H1 (cell line): ENCODE results near the gene KRTAP12-2. TPM values are rescaled to one million over a fixed set of nuclear protein-coding genes. Genes with fewer than 3 reads are reported as not detected.

Experiments used
- CTCF ChIA-PET: fragments of 300-600 bp; sonication (Branson Sonifier 250); formaldehyde crosslinking; loops from one replicate; lab custom pipeline; 2021; ENCODE audit not compliant: partially characterized antibody; lab: Charles Lee
- POLR2A ChIA-PET: fragments of 300-600 bp; sonication (Branson Sonifier 250); formaldehyde crosslinking; loops from one replicate; lab custom pipeline; 2021; ENCODE audit warnings: inconsistent platforms; ENCODE audit not compliant: partially characterized antibody; lab: Charles Lee
- DNase-seq, 2 experiments: peaks; one replicate each; pipeline versions ENCODE4 v3.0.0 to v3.0.0-alpha.2; 2010 to 2022; ENCODE audit warnings: low spot score in 2 of 2, low read depth in 1 of 2, mixed read lengths in 1 of 2
- FAIRE-seq: peaks from 2 replicates; lab custom pipeline; 2011; peaks lifted over from hg19 to GRCh38; lab: Jason Lieb, UNC
- H2AFZ ChIP-seq: 2 replicates; pipeline ENCODE4 v1.8.1; 2012; ENCODE audit warnings: low read length, inconsistent platforms
- H2AK5ac ChIP-seq: 2 replicates; pipeline ENCODE4 v1.6.1; 2013; ENCODE audit warnings: low read depth, low read length
- H2BK120ac ChIP-seq: replicated peaks from 2 replicates; pipeline ENCODE3; 2013; ENCODE audit warnings: low read depth, low read length, inconsistent platforms
- H2BK12ac ChIP-seq: 2 replicates; pipeline ENCODE4 v1.6.1; 2013; ENCODE audit warnings: low read depth, low read length
- H2BK15ac ChIP-seq: 2 replicates; pipeline ENCODE4 v1.6.1; 2013; ENCODE audit warnings: low read length
- H2BK20ac ChIP-seq: 2 replicates; pipeline ENCODE4 v1.6.1; 2013; ENCODE audit warnings: low read length
- H2BK5ac ChIP-seq: 2 replicates; pipeline ENCODE4 v1.6.1; 2013; ENCODE audit warnings: low read depth, low read length
- H3K14ac ChIP-seq: 2 replicates; pipeline ENCODE4 v1.6.1; 2013; ENCODE audit warnings: inconsistent platforms; ENCODE audit not compliant: insufficient read length
- H3K18ac ChIP-seq: 2 replicates; pipeline ENCODE4 v1.6.1; 2013; ENCODE audit warnings: low read length; ENCODE audit errors: extremely low read depth
- H3K23ac ChIP-seq: 2 replicates; pipeline ENCODE4 v1.6.1; 2013; ENCODE audit warnings: inconsistent platforms; ENCODE audit not compliant: insufficient read length
- H3K23me2 ChIP-seq: 2 replicates; pipeline ENCODE4 v1.6.1; 2013; ENCODE audit warnings: low read depth, low read length
- H3K27ac ChIP-seq: 2 replicates; pipeline ENCODE4 v1.6.1; 2011; ENCODE audit warnings: low read depth, low read length, inconsistent platforms
- H3K27me3 ChIP-seq, 4 experiments: replicated peaks in 1 of 4; 1 replicate in 1 of 4; 2 replicates in 3 of 4; pipeline versions ENCODE4 v1.6.1 to v1.8.1; 2011 to 2013; ENCODE audit warnings: low read length in 3 of 4, mild to moderate bottlenecking in 3 of 4, inconsistent platforms in 2 of 4, mixed read lengths in 2 of 4, moderate library complexity in 1 of 4; ENCODE audit not compliant: control insufficient read depth in 3 of 4, insufficient read depth in 3 of 4; ENCODE audit errors: extremely low read depth in 1 of 4
- H3K36me3 ChIP-seq, 4 experiments: 2 replicates each; pipeline versions ENCODE4 v1.6.1 to v1.8.1; 2011 to 2013; ENCODE audit warnings: mild to moderate bottlenecking in 4 of 4, low read length in 3 of 4, moderate library complexity in 2 of 4, control low read depth in 1 of 4, inconsistent platforms in 1 of 4; ENCODE audit not compliant: insufficient read depth in 4 of 4, control insufficient read depth in 2 of 4
- H3K4ac ChIP-seq: replicated peaks from 2 replicates; pipeline ENCODE3; 2013; ENCODE audit warnings: low read length, low read depth, mixed read lengths, inconsistent platforms; ENCODE audit not compliant: insufficient read length
- H3K4me1 ChIP-seq, 4 experiments: replicated peaks in 1 of 4; 1 replicate in 1 of 4; 2 replicates in 3 of 4; pipeline versions ENCODE4 v1.6.1 to v1.8.1; 2011 to 2013; ENCODE audit warnings: low read length in 3 of 4, inconsistent platforms in 2 of 4, mixed read lengths in 1 of 4; ENCODE audit not compliant: insufficient read depth in 4 of 4, control insufficient read depth in 3 of 4
- H3K4me2 ChIP-seq, 2 experiments: 2 replicates each; pipeline versions ENCODE4 v1.6.1 to v1.8.1; 2011 to 2013; ENCODE audit warnings: low read depth in 2 of 2, low read length in 2 of 2, control low read depth in 1 of 2, inconsistent platforms in 1 of 2, mild to moderate bottlenecking in 1 of 2; ENCODE audit not compliant: insufficient read depth in 1 of 2
- H3K4me3 ChIP-seq, 4 experiments: fragments of 200-600, 300-600 bp in 1 of 4; sonication (generic), shearing (Covaris generic), sonication (Bioruptor Twin) in 1 of 4; 2 replicates each; pipeline versions ENCODE4 v1.5.1 to v1.8.1; 2011 to 2016; ENCODE audit warnings: low read length in 4 of 4, low read depth in 3 of 4, control low read depth in 2 of 4, inconsistent platforms in 2 of 4, mild to moderate bottlenecking in 2 of 4, mixed read lengths in 1 of 4, moderate library complexity in 1 of 4; ENCODE audit not compliant: insufficient read depth in 2 of 4; ENCODE audit errors: extremely low read depth in 1 of 4
- H3K56ac ChIP-seq: replicated peaks from 2 replicates; pipeline ENCODE3; 2013; ENCODE audit warnings: low read depth, mild to moderate bottlenecking, mixed read lengths, low read length, inconsistent platforms; ENCODE audit not compliant: insufficient read length
- H3K79me1 ChIP-seq: 2 replicates; pipeline ENCODE4 v1.6.1; 2013; ENCODE audit warnings: low read depth, low read length, control low read depth
- H3K79me2 ChIP-seq, 2 experiments: 2 replicates each; pipeline versions ENCODE4 v1.6.1 to v1.8.1; 2012 to 2013; ENCODE audit warnings: low read length in 2 of 2, mild to moderate bottlenecking in 2 of 2, inconsistent platforms in 1 of 2; ENCODE audit not compliant: insufficient read depth in 2 of 2, control insufficient read depth in 1 of 2
- H3K9ac ChIP-seq, 4 experiments: replicated peaks in 1 of 4; 1 replicate in 1 of 4; 2 replicates in 3 of 4; pipeline versions ENCODE4 v1.6.1 to v1.8.1; 2011 to 2013; ENCODE audit warnings: low read depth in 3 of 4, low read length in 3 of 4, control low read depth in 2 of 4, mild to moderate bottlenecking in 2 of 4, moderate library complexity in 2 of 4, inconsistent platforms in 1 of 4; ENCODE audit errors: extremely low read depth in 1 of 4
- H3K9me3 ChIP-seq, 2 experiments: 2 replicates each; pipeline versions ENCODE4 v1.6.1 to v1.8.1; 2012 to 2013; ENCODE audit warnings: mild to moderate bottlenecking in 2 of 2, moderate library complexity in 2 of 2, control low read depth in 1 of 2, inconsistent platforms in 1 of 2, low read depth in 1 of 2, low read length in 1 of 2, mixed read lengths in 1 of 2; ENCODE audit not compliant: insufficient read depth in 2 of 2
- H4K20me1 ChIP-seq, 2 experiments: replicated peaks in 1 of 2; 2 replicates each; pipeline versions ENCODE3 to v1.8.1; 2011 to 2013; ENCODE audit warnings: inconsistent platforms in 2 of 2, low read length in 2 of 2, mild to moderate bottlenecking in 1 of 2; ENCODE audit not compliant: insufficient read depth in 2 of 2, control insufficient read depth in 1 of 2
- H4K5ac ChIP-seq: 2 replicates; pipeline ENCODE4 v1.6.1; 2013; ENCODE audit warnings: low read length, low read depth, mixed read lengths, inconsistent platforms; ENCODE audit not compliant: insufficient read length
- H4K8ac ChIP-seq: 2 replicates; pipeline ENCODE4 v1.8.0; 2013; ENCODE audit warnings: mild to moderate bottlenecking, moderate library complexity, low read length, inconsistent platforms; ENCODE audit not compliant: insufficient read depth; ENCODE audit errors: extremely low read depth
- H4K91ac ChIP-seq: replicated peaks from 2 replicates; pipeline ENCODE3; 2013; ENCODE audit warnings: low read length, mixed read lengths, inconsistent platforms; ENCODE audit not compliant: insufficient read length
- CTBP2 ChIP-seq: IDR thresholded peaks from 2 replicates; pipeline ENCODE4 v1.7.0; 2011; ENCODE audit warnings: borderline replicate concordance, mild to moderate bottlenecking, moderate library complexity, mixed read lengths, low read length; ENCODE audit not compliant: insufficient read depth, insufficient read length
- SIN3A ChIP-seq, 2 experiments: IDR thresholded peaks in 1 of 2; conservative IDR thresholded peaks in 1 of 2; 2 replicates each; pipeline ENCODE4 v1.6.1; 2011 to 2012; ENCODE audit warnings: low read length in 2 of 2, improper control_type of control experiment in 1 of 2, low read depth in 1 of 2, mild to moderate bottlenecking in 1 of 2
- SP4 ChIP-seq: IDR thresholded peaks from 2 replicates; pipeline ENCODE4 v1.6.1; 2012; ENCODE audit warnings: low read length, inconsistent platforms
- TAF1 ChIP-seq: IDR thresholded peaks from 2 replicates; pipeline ENCODE4 v1.6.1; 2011; ENCODE audit warnings: mild to moderate bottlenecking, low read depth, low read length
- YY1 ChIP-seq: IDR thresholded peaks from 2 replicates; pipeline ENCODE4 v1.6.1; 2011; ENCODE audit warnings: low read depth, mild to moderate bottlenecking, low read length
- WGBS, 2 experiments: shearing (Covaris generic) in 1 of 2; methylation state at CpG; one replicate each; pipeline versions ENCODE4 v1.1.6 to v1.1.7; 2013 to 2015; ENCODE audit warnings: low lambda C conversion rate in 2 of 2, mixed read lengths in 2 of 2, inconsistent platforms in 1 of 2, low coverage in 1 of 2, missing lambda C conversion rate in 1 of 2; ENCODE audit not compliant: insufficient replicate concordance in 2 of 2, insufficient coverage in 1 of 2, insufficient read length in 1 of 2; ENCODE audit errors: extremely low coverage in 1 of 2, missing lambda C conversion rate in 1 of 2; 5-methylcytosine and 5-hydroxymethylcytosine counted together
- polyA plus RNA-seq, 7 experiments: library from polyadenylated mRNA; depleted of rRNA in 3 of 7; stranded (reverse) in 5 of 7; unstranded in 2 of 7; fragments of >200 nt in 5 of 7; fragments of 200-250 nt in 2 of 7; gene quantifications; 1 replicate in 5 of 7; 2 replicates in 1 of 7; 4 replicates in 1 of 7; pipeline versions ENCODE4 v1.2.1 to v1.2.3, GENCODE V29; 2011 to 2013; ENCODE audit warnings: missing spikeins in 2 of 7, mixed read lengths in 2 of 7
- total RNA-seq: library from RNA; stranded (reverse); fragmentation: NEBNext Ultra II Directional; extraction: Animal tissue kit (Norgen Biotek cat#: 25700); gene quantifications from 2 replicates; pipeline ENCODE4 v1.2.1, GENCODE V29; 2021

The KRTAP12-2 gene
- total and polyA plus RNA-seq, 2 of the 8 experiments (the other 6 are each of a cell fraction or from before 2014, with no cell fraction given) = 0.50 TPM; not detected in 1

GRCh38 chr21:44708213-44708865 lies 41.6 kb upstream of the KRTAP12-2 start:
- Histone ChIP-seq H3K27me3 (peaks cover 24 to 67% (median 62%) of the 10 kb centered on the region in 4 experiments), H3K4me1 (peaks cover 0 to 70% (median 56%) of the 10 kb centered on the region in 4 experiments; a peak in 6 of 7 replicates)

More at GRCh38 chr21:44708213-44708865, 41.6 kb upstream of the KRTAP12-2 start:
- peaks cover 3% of the 10 kb centered on the region; the same call in 1 of the 2 replicates for H3K79me1 ChIP-seq
- H2BK20ac ChIP-seq = peak overlapping the region; percentile 99
- H3K4me3 ChIP-seq = peak overlapping the region; percentile 9 to 58 (median 38)
- DNase-seq = peak in 1 of 2 experiments; percentile 69
- H2BK15ac ChIP-seq = peak overlapping the region; percentile 98; the same call in 1 of the 2 replicates
- H3K9ac ChIP-seq = no peak overlapping the region; a peak in 1 of 7 replicates
- H3K14ac ChIP-seq = no peak overlapping the region
- no peaks in the 10 kb centered on the region for H3K9me3 ChIP-seq
- H3K23ac ChIP-seq = no peak overlapping the region
- H2BK5ac ChIP-seq = peak overlapping the region; percentile 89; the same call in 1 of the 2 replicates
- POLR2A ChIA-PET = interaction anchor here (0.6 to 1.0 kb wide), 3 partner anchors 9 to 332 kb away, joined by 3 to 4 read pairs (median 4); partner anchors contain the start of gene KRTAP10-12
- H2AFZ ChIP-seq = no peak overlapping the region
- H3K4me2 ChIP-seq = peak overlapping the region; percentile 91 to 93
- H3K79me2 ChIP-seq = no peaks in the 10 kb centered on the region
- H4K20me1 ChIP-seq = peaks cover 0 to 2% of the 10 kb centered on the region in 2 experiments
- 0% methylated on average over 13 of the region's 13 CpGs; no CpG with 5 or more reads in 1 of the 2 experiments for WGBS, 2 experiments
- peak overlapping the region; percentile 79 for H4K8ac ChIP-seq
- 0 out of 2 replicates have a peak, but pooled peaks have one; percentile 31 for TF ChIP-seq TAF1
- TF ChIP-seq SIN3A (conservative IDR thresholded peaks at IDR 0.05 in 1 of 2, IDR thresholded peaks at IDR 0.05 in 1 of 2; ENCODE audit: low read depth in 1 of 2, low read length in 2 of 2) = no peak
- TF ChIP-seq YY1 = 0 out of 2 replicates have a peak, but pooled peaks have one; percentile 6
- 0 out of 2 replicates have a peak, but pooled peaks have one; percentile 39 for TF ChIP-seq SP4
- peak; percentile 52 for TF ChIP-seq CTBP2
- H3K27ac ChIP-seq = no peak overlapping the region
- peaks cover 49% of the 10 kb centered on the region for H3K23me2 ChIP-seq
- H2BK120ac ChIP-seq = peak overlapping the region; percentile 98
- peak overlapping the region; percentile 99 for H4K91ac ChIP-seq
- H3K56ac ChIP-seq = peak overlapping the region; percentile 79
- peak overlapping the region; percentile 82; the same call in 1 of the 2 replicates for H2AK5ac ChIP-seq
- no peaks in the 10 kb centered on the region for H3K36me3 ChIP-seq
- peak overlapping the region; percentile 95 for H3K4ac ChIP-seq
- no peak for FAIRE-seq
- peak overlapping the region; percentile 96 for H4K5ac ChIP-seq
- peak overlapping the region; percentile 92 for H2BK12ac ChIP-seq
- peak overlapping the region; percentile 95 for H3K18ac ChIP-seq
- CTCF ChIA-PET = interaction anchor here (0.6 to 2.0 kb wide), 13 partner anchors 9 to 198 kb away, joined by 3 to 8 read pairs (median 3); no protein-coding TSS in a partner anchor
